ENCODE data around the gene TIGD3. TPM values are rescaled to one million over a fixed set of nuclear protein-coding genes. Genes with fewer than 3 reads are reported as not detected.

The TIGD3 gene
- total and polyA plus RNA-seq, 9 of the 15 experiments (the other 6 are each of a cell fraction or from before 2014, with no cell fraction given) = 0.06 to 1.3 (median 0.56) TPM

- TF ChIP-seq ZBTB40 (IDR thresholded peaks at IDR 0.05) (peak; percentile 9; the same call in 1 of the 2 replicates), ZBTB40 (CRISPR knock-in tag; IDR thresholded peaks at IDR 0.05) (no peak), ZNF354B (CRISPR knock-in tag; IDR thresholded peaks at IDR 0.05) (no peak), ZNF398 (CRISPR knock-in tag; IDR thresholded peaks at IDR 0.05) (no peak), BRD4 (IDR thresholded peaks at IDR 0.05) (no peak), TAF7 (tag; IDR thresholded peaks at IDR 0.05) (0 out of 2 replicates have a peak, but pooled peaks have one; percentile 34), FOXA3 (CRISPR knock-in tag; conservative IDR thresholded peaks at IDR 0.05 in 1 of 2, IDR thresholded peaks at IDR 0.05 in 1 of 2) (0 out of 4 replicates have a peak, but pooled peaks of 1 of the 2 experiments have one; percentile 43), FOXK1 (CRISPR knock-in tag; IDR thresholded peaks at IDR 0.05; ENCODE audit: borderline replicate concordance) (no peak), ZNF282 (CRISPR knock-in tag; IDR thresholded peaks at IDR 0.05) (0 out of 2 replicates have a peak, but pooled peaks have one; percentile 23), BMI1 (IDR thresholded peaks at IDR 0.05; ENCODE audit: low read length) (no peak), CTBP1 (IDR thresholded peaks at IDR 0.05; ENCODE audit: borderline replicate concordance) (peak; percentile 59; the same call in 1 of the 2 replicates), ZNF76 (CRISPR knock-in tag; IDR thresholded peaks at IDR 0.05; ENCODE audit: borderline replicate concordance) (0 out of 2 replicates have a peak, but pooled peaks have one; percentile 72), MYNN (IDR thresholded peaks at IDR 0.05) (no peak), MYNN (CRISPR knock-in tag; IDR thresholded peaks at IDR 0.05) (no peak), MEF2D (tag; conservative IDR thresholded peaks at IDR 0.05; ENCODE audit: low read depth) (0 out of 2 replicates have a peak, but pooled peaks have one; percentile 53), ZNF197 (CRISPR knock-in tag; IDR thresholded peaks at IDR 0.05; ENCODE audit: low read depth) (no peak), ZNF699 (CRISPR knock-in tag; IDR thresholded peaks at IDR 0.05; ENCODE audit: insufficient replicate concordance) (no peak), GATAD2A (IDR thresholded peaks at IDR 0.05) (peak; percentile 97)
Observed at GRCh38 chr11:65386307-65387140, 32.0 kb downstream of the TIGD3 start, which contains the start of gene FRMD8 (continued).
